ENCODE results near the gene HNRNPK.

Gene HNRNPK

DNA sequence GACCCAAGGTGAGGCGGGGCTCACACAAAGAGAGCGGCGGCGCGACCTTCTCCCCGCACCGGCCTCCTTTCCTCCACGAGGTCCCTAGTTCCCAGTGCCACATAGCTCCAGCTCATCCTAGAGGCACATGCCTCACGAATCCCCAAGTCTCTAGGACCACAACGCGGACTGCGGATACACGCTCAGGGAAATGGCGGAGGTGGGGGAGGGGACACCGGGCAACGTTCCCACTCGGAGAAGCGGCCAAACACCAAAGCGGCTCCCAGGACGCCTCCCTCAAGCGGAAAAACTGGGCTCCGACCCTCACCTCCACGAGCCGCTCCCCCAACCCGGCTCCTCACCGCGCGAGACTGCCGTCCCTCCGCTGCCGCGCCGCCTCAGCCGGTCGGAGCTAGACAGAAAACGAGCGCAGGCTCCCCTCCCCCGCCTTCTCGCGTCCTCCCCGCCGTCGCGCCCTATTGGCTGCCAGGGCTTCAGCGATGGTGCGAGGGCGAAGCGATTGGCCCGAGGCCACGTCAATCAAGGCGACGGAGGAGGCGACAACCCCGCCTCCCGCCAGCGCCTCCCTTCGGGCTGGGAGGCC, at the start of gene HNRNPK:
TSS of gene HNRNPK (minus strand) at position 404 of the 583 bp plus-strand sequence. CDS start 1,963 bp downstream, outside the sequence.
- DNase-seq: peak; percentile 99

DNA sequence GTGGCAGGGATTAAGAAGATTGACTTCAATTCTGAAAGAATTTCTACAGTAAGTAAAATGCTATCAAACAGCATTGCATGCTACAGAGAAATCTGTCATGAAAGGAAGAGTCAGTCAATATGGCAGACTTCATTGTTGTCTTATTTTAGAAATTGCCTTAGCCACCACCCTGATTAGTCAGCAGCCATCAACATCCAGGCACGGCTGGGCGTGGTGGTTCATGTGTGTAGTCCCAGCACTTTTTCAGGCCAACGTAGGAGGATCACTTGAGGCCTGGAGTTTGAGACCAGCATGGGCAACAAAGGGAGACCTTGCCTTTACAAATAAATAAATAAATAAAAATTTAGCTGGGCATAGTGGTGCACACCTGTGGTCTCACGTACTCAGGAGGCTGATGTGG, 47.2 kb upstream of the HNRNPK start:
- no peak for DNase-seq

DNA sequence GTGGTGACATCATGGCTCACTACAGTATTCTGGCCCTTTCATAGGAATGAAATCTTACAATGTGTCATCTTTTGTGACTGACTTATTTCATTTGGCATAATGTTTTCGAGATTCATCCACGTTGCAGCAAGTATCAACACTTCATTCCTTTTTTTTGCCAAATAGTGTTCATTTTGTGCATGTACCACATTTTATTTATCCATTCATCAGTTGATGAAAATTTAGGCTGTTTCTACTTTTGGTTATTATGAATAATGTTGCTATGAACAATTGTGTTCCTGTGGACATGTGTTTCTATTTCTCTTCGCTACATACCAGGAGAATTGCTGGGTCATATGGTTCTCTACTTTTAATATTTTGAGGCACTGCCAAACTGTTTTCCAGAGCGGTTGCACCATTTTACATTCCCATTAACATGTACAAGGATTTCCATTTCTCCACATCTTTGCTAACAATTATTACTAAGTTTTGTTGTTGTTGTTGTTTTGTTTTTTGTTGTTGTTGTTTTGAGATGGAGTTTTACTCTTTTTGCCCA, 44.1 kb upstream of the HNRNPK start:
- no peak for DNase-seq

DNA sequence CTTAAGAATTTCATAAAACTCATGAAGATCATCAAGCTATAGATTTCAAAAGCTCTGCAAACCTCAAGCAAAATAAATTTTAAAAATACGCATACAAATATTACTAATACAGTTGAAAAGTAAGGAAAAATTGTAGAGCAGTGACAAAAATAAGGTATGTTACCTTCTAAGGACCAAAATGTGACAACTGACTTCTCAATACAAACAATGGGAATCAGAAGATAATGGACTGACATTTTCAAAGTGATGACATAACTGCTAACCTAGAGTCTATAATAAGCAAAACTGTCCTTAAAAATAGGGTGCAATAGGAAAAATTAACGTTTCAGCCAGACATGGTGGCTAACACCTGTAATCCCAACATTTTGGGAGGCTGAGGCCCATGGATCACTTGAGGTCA, 27.6 kb upstream of the HNRNPK start:
- DNase-seq: no peak

DNA sequence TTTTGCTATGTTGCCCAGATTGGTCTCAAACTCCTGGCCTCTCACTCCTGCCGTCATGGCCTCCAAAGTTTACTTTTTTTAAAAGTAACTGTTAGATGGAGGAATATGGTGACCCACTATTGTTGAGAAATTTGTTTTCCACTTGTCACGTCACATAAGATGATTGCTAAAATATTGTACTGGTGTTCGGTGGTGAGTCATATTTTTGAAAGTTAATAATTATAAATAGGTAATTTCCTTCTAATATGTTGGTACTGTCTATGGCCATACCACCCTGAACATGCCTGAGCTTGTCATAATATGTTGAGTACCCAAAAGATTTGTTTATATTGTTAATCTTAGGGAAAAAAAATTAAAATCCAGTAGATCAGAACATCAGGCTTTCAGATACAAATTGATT, 23.2 kb upstream of the HNRNPK start:
- no peak for DNase-seq

DNA sequence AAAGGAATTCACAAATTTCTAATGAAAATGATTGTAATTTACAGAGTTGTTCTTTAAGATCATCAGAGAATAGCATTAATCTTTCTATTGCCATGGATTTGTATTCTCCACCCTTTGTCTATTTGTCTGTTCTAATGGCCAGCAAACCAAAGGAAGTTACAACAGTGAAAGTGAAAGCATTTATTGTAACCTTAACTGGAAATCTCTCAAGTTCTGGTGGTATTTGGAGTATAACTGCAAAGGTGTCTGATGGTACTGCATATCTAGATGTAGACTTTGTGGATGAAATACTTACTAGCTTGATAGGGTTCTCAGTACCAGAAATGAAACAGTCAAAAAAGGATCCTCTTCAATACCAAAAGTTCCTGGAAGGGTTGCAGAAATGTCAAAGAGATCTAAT, 22.3 kb upstream of the HNRNPK start:
- no peak for DNase-seq

- no peak for DNase-seq
Measured at GRCh38 chr9:84001621-84002020, 21.6 kb upstream of the HNRNPK start.

- no peak for DNase-seq
Measured at GRCh38 chr9:84000186-84000585, 20.2 kb upstream of the HNRNPK start.

DNA sequence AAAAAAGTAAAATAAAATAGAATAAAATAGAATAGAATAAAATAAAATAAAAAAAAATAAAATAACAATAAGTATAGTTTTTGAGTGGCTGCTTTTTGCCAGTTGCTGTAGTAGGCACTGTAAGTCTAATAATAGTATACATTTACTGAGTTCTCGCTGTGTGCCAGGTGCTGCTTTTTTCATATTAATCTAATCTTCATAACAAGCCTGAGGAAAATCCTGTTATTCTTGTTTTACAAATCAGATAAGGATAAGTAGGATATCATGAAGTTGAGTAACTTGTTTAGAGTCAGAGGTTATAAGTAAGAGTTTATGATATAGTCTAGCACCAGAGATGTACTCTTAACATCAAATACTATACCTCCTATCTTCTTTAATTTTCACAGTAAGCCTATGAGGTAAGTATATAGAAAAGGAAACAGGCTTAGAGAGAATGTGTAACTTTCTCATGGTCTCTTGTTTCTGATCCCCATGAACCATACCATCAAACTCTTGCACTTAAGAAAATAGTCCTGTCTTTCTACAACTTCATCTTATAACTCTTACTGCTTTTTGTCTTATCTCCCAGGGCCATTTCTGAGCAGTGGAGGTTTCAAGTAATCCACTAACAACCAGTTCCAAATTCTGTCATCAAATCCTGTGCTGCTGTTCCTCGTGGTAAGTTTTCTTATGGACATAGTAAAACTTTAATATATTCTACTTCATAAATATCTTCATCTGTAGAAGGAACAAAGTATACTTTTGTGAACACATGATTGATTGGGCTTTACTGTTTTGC, 19.3 kb upstream of the HNRNPK start:
- DNase-seq: no peak

DNA sequence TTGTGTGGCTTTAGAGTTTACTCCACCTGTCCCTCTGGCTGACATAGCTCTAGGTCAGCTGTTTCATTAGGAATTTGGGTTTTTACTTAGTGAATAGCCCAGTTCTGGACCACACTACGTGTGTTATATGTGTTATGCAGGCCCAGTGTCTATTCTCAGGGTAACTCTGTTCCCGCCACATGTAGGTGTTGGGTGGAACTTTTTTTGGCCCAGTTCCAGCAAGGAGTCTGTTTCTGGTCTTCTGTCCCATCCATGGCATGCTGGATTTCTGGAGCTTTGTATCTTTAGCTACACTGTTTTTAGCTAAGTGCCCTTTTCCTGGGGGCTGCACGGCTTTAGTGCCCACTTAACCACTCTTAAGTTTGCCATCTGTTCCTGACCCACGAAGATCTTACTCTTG, 16.1 kb upstream of the HNRNPK start:
- no peak for DNase-seq

DNA sequence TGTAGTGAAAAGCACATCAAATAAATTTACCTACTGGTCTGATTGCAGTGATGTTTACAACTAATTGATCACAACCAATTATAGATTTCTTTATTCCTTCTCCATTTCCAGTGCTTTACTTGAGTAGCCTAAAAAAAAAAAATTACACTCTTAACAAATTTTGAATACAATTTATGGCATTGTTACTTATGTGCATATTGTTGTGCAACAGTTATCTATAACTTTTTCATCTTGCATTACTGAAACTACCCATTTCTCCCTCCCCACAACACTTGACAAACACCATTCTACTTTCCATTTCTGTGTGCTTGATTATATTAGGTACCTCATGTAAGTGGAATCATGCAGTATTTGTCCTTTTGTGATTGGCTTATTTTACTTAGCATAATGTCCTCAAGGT, 12.9 kb upstream of the HNRNPK start:
- DNase-seq: no peak

DNA sequence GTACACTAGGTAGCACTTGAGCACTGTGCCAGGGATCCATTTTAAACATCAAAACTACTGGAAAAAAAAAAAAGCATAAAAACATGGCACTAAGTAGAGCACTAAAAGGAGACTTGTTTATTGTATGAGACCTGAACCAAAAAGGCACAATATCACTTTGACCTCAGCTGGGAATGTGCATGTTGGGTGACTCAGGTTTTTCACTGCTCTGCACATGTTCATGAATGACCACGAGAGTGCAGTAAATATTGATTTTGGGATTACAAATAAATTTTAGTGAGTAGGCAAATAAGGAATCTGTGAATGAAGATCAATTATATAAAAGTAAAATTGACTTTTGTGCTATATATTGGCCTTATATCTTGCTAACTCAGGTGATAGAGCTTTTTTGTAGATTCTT, 12.4 kb upstream of the HNRNPK start:
- no peak for DNase-seq

- no peak for DNase-seq
Measured at GRCh38 chr9:83991355-83991754, 11.3 kb upstream of the HNRNPK start.

- DNase-seq: no peak
Measured at GRCh38 chr9:83988411-83988810, 8.4 kb upstream of the HNRNPK start.

DNA sequence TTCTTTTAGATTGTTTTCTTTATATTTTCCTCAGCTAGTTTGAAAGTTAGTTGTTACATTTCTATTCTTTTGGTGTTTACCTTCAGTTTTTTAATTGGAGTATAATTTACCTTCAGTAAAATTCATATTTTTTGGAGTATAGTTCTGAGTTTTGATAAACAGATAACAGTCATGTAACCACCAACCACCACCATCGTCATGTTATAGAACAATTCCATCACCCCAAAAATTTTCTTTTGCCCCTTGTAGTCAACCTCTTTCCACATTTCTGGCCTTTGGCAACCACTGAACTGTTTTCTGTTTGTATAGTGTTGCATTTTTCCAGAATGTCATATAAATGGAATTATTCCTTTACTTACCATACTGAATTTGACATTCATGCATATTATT, 7.4 kb upstream of the HNRNPK start:
- no peak for DNase-seq

- no peak for DNase-seq
Measured at GRCh38 chr9:83986765-83987401, 6.9 kb upstream of the HNRNPK start.

GRCh38 chr9:83986195-83986594, 6.2 kb upstream of the HNRNPK start:
- DNase-seq: no peak

DNA sequence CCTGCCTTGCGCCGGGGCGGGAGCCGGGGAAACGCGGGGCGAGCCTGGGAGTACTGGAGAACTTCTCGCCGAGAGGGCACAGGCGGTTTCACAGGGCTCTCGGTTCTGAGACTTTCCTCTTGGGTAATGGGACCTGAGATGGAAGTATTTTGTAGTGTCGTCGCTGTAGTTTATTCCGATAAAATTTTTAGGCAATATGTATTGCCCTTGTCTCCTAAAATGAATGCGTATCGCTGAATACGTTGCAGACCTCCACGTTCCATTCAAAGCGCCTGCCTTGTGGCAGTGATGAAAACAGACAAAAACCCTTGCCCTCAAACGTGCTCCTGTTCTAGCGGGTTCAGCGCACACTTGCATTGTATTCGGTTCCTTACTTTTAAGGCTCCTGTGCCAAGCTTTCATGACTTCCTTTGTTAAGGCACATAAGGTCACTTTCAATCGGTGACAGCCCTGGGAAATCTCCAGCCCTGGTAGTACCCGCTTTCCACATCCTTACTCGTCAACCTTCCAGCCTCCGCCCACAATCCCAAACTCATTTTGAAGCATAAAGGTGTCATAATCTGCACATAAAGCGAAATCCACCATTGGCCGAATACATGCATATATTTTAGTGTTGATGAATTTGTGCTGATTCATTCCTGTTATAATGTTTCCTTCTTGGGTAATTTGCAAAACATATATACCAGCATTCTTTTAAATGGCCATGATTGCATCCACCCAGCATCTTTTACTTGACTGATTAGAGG, 1.3 kb upstream of the HNRNPK start:
- DNase-seq: no peak

DNA sequence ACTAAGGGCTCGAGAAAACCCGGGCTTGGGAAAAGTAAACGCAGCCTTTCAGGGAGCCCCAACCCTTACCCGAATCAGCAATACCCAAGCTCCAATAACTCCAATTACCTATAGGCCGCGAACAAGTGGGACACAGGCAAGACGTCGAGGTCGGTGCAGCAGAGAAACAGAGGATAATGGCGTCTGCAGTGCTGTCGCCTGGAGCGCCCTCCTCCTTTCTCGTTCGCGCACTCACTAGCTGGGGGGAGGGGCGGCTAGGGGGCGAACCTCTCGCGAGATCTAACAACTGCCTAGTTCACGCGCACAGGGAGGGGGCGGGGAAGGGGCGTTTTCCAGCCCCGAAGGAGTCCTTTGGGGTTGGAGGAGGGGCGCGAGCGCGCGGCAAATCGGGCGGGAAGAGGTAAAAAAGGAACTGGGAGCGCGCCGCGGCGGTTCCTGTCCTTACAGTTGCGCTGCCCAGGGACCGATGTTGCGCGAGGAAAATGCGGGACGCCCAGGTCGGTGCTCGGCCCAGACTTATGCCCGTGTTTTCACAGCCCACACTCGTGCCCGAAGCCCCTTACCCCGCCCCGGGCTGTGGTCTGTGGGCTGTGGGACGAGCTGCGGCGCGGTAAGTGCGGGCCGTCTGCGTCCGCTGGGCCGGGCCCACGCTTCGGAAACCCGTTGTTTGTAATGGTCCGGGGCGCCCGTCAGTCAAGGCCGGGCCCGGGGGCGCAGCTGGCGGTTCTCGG, 545 bp upstream of the HNRNPK start, which contains the start of gene RMI1:
TSS of gene RMI1 (plus strand) at position 411 of the 731 bp plus-strand sequence. CDS start 20,182 bp downstream, outside the sequence.
- DNase-seq: peak; percentile 99

DNA sequence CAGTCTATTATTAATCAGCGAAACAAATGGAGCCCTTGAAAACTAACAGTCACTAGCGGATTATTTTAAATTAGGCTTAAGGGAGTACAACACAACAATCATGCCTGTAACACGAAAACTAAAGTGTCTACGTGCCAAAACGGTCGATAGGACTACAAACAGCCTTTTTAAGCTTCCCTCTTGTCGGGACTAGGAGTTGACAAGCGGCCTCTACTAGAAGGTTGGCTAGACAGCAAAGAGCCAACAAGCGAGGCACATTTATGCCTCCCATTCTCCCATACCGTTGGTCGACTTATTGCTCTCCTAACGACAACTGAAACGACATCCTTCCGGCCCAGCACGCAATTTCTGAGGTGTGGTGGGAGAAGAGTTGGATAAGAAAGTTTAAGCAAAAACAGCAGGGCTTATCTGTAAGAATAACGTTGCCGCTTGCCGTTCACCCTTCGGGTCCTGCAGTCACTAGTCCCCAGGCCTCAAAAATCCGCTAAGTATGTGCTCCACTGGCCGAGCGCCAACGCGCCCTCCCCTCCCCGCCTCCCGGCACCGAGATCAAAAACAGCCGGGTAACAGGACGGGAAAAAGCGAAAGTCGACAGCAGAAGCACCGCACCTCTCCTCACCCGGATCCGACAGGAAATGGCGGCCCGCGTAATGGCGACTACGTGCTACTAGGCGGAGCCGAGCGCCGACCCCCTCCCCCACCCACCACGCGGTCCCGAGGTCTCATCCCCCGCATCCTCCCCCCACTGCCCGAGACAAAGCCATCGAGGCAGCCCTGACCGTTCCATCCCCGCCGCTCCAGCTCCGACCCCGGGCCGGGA, 813 bp downstream of the HNRNPK start:
- DNase-seq: peak; percentile 35

GRCh38 chr9:83977196-83977595, 2.8 kb downstream of the HNRNPK start:
- DNase-seq: no peak

GRCh38 chr9:83976372-83976771, 3.6 kb downstream of the HNRNPK start:
- no peak for DNase-seq

Data from NCI-H1417 treated with DMSO at 0.1 percent for 48 hours (cell line).